D721Med (cell line): ENCODE data around the gene CASP4.

Experiments used
- DNase-seq: peaks from one replicate; pipeline ENCODE4 v3.0.0; 2011; ENCODE audit warnings: low spot score; ENCODE audit not compliant: insufficient read length
- FAIRE-seq: peaks from 2 replicates; lab custom pipeline; 2011; peaks lifted over from hg19 to GRCh38; lab: Jason Lieb, UNC
- CTCF ChIP-seq: IDR thresholded peaks from 2 replicates; pipeline ENCODE4 v1.5.1; 2012; ENCODE audit warnings: mild to moderate bottlenecking, control low read depth; ENCODE audit not compliant: insufficient read depth; ENCODE audit errors: missing control alignments

The CASP4 gene

GRCh38 chr11:104928811-104929210 is 39.6 kb downstream of the CASP4 start:
- TF ChIP-seq CTCF: no peak
- no peak for FAIRE-seq
- no peak for DNase-seq

GRCh38 chr11:104926771-104927611 is 41.4 kb downstream of the CASP4 start:
- FAIRE-seq (no peak), DNase-seq (no peak)
- TF ChIP-seq CTCF: no peak

GRCh38 chr11:104925850-104926249 is 42.5 kb downstream of the CASP4 start:
- DNase-seq: no peak
- TF ChIP-seq CTCF: no peak
- no peak for FAIRE-seq

- no peak for DNase-seq
- TF ChIP-seq CTCF: no peak
- FAIRE-seq: no peak
Observed at GRCh38 chr11:104918113-104918824, 50.1 kb downstream of the CASP4 start.

DNA sequence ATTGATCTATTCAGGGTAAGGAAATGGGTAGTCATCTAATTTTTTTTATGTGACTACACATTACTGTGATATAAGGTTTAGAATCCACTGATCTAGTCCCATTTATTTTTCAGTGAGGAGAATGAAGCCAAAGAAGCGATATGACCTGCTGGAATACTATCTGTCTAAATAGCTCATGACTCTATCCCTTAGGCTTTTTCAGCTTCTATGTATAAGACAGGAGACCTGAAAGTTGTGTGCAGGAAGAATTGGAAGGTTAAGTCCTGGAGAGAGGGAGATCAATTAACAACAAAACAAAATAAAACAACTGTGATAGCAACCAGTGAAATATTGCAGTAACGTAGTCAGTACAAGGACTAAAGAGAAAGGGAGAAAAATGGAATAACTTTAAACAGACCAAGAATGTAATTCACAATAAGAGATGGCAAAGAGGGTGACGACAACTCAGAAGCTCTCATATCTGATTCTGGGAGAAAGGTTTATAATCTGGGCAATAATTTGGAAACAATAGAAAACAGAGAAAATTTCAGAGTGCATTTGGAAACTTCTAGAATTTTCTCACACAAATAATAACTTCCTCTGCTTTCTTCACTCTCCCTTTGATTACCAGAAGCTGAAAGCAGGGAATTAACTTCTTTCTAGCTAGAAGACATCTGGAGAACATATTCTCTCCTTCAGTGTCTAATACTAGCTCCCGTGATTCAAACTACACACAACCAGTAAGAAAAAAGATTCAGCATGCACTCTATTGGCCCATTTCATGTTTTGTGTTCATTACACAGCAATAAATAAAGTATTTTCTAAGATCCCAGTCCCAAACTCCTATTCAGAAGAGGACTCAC is 50.9 kb downstream of the CASP4 start:
- FAIRE-seq (no peak), DNase-seq (no peak)
- no peak for TF ChIP-seq CTCF

DNA sequence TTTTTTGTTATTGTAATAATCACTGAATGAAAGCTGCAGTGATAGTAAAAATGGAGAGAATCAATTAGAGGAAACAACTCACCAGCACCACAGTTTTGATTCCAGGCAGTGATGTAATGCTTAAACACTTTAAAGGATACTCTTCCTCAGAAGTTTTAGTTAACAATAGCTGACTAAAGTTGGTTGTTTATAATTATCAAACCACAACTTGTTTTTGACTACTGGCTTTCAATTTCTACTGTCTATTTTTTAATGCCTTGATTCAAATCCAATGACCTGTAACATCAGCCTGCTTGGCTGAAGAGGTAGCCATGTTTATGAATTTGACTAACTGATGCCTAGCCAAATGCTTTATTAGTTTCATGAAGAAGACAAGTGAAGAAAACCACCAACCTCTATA is 51.9 kb downstream of the CASP4 start:
- DNase-seq (no peak), FAIRE-seq (no peak)
- no peak for TF ChIP-seq CTCF
